HepG2 (cell line): ENCODE data around the gene RRBP1. TPM values are rescaled to one million over a fixed set of nuclear protein-coding genes. Genes with fewer than 3 reads are reported as not detected.

Experiments
- ATAC-seq: fragments of 200-7000 bp; cut with Tn5 transposase; 3 replicates; pipeline ENCODE4 v1.9.1; 2020; ENCODE audit warnings: mild to moderate bottlenecking, moderate library complexity
- BruUV-seq: library from RNA; stranded (reverse); fragments of 400-500 nt; replicated peaks from 2 replicates; lab custom pipeline; 2021; lab: Mats Ljungman, UMichigan
- CTCF ChIA-PET: fragments of 300-600 bp; formaldehyde crosslinking; extraction: SDS; loops from one replicate; lab custom pipeline; 2021; ENCODE audit warnings: low total read pairs, inconsistent platforms, low intra/inter-chr PET ratio; lab: Yijun Ruan, JAX
- POLR2A ChIA-PET: fragments of 350-600 bp; sonication (Branson Sonifier 250); formaldehyde crosslinking; loops from one replicate; lab custom pipeline; 2020; ENCODE audit warnings: antibody characterized with exemption, inconsistent platforms; lab: Yijun Ruan, JAX
- DNase-seq: peaks from one replicate; pipeline ENCODE4 v3.0.0-alpha.2; 2015; ENCODE audit warnings: low spot score
- FAIRE-seq: peaks from 3 replicates; lab custom pipeline; 2011; peaks lifted over from hg19 to GRCh38; lab: Jason Lieb, UNC
- H2AFZ ChIP-seq: one replicate; pipeline ENCODE4 v1.6.1; 2011; ENCODE audit warnings: low read length, inconsistent platforms
- H3K27ac ChIP-seq: fragments of 300-600 bp; 3 replicates; pipeline ENCODE4 v1.8.0; 2011; ENCODE audit warnings: mixed run types, mild to moderate bottlenecking, mixed read lengths, low read length, inconsistent platforms; ENCODE audit not compliant: insufficient read depth; ENCODE audit errors: extremely low read length
- H3K27me3 ChIP-seq, 2 experiments: fragments of 200-600 bp in 1 of 2; 2 replicates in 1 of 2; 3 replicates in 1 of 2; pipeline versions ENCODE4 v1.6.0 to v1.8.0; 2011; ENCODE audit warnings: low read length in 2 of 2, mild to moderate bottlenecking in 2 of 2, moderate library complexity in 2 of 2, inconsistent platforms in 1 of 2; ENCODE audit not compliant: insufficient read depth in 2 of 2, control insufficient read depth in 1 of 2
- H3K36me3 ChIP-seq, 2 experiments: fragments of 200-600 bp in 1 of 2; replicated peaks in 1 of 2; 2 replicates in 1 of 2; 3 replicates in 1 of 2; pipeline versions ENCODE4 v1.5.1 to v1.8.0; 2011; ENCODE audit warnings: low read length in 2 of 2, inconsistent platforms in 1 of 2; ENCODE audit not compliant: insufficient read depth in 2 of 2, control insufficient read depth in 1 of 2
- H3K4me1 ChIP-seq: 2 replicates; pipeline ENCODE4 v1.5.1; 2012; ENCODE audit warnings: low read length, inconsistent platforms; ENCODE audit not compliant: insufficient read depth
- H3K4me2 ChIP-seq: 2 replicates; pipeline ENCODE4 v1.6.0; 2011; ENCODE audit warnings: low read depth, low read length, inconsistent platforms
- H3K4me3 ChIP-seq, 3 experiments: fragments of 200-600 bp in 1 of 3; sonication (generic), shearing (Covaris generic) in 1 of 3; replicated peaks in 1 of 3; 2 replicates each; pipeline ENCODE4 v1.5.1; 2011 to 2016; ENCODE audit warnings: low read length in 3 of 3, inconsistent platforms in 2 of 3, low read depth in 2 of 3, mild to moderate bottlenecking in 2 of 3, control low read depth in 1 of 3, mixed read lengths in 1 of 3; ENCODE audit not compliant: insufficient read depth in 1 of 3
- H3K79me2 ChIP-seq: one replicate; pipeline ENCODE4 v1.6.1; 2011; ENCODE audit warnings: low read length, inconsistent platforms; ENCODE audit not compliant: insufficient read depth
- H3K9ac ChIP-seq: 2 replicates; pipeline ENCODE4 v1.6.0; 2011; ENCODE audit warnings: mild to moderate bottlenecking, low read depth, low read length, inconsistent platforms; ENCODE audit not compliant: insufficient read depth
- H3K9me3 ChIP-seq: 2 replicates; pipeline ENCODE4 v1.5.1; 2012; ENCODE audit warnings: mild to moderate bottlenecking, low read length
- H4K20me1 ChIP-seq: 2 replicates; pipeline ENCODE4 v1.6.0; 2011; ENCODE audit warnings: inconsistent platforms, mild to moderate bottlenecking, low read length, moderate library complexity; ENCODE audit not compliant: insufficient read depth
- ELF3 ChIP-seq: IDR thresholded peaks from 2 replicates; pipeline ENCODE4 v1.6.1; 2016; ENCODE audit warnings: missing genetic modification reagents, missing compliant biosample characterization
- HES4 ChIP-seq: sonication (generic); formaldehyde crosslinking; IDR thresholded peaks from 2 replicates; pipeline ENCODE4 v1.9.0; 2021; ENCODE audit warnings: mild to moderate bottlenecking, missing genetic modification reagents, borderline replicate concordance
- ISX ChIP-seq: sonication (generic); formaldehyde crosslinking; conservative IDR thresholded peaks from 2 replicates; pipeline ENCODE4 v1.5.0; 2020; ENCODE audit warnings: missing genetic modification reagents
- KAT8 ChIP-seq: IDR thresholded peaks from 2 replicates; pipeline ENCODE4 v1.6.1; 2016; ENCODE audit warnings: missing genetic modification reagents, missing compliant biosample characterization
- NFYB ChIP-seq: sonication (generic); formaldehyde crosslinking; IDR thresholded peaks from 2 replicates; pipeline ENCODE4 v1.4.0; 2020; ENCODE audit warnings: missing genetic modification reagents
- POLR2AphosphoS2 ChIP-seq: IDR thresholded peaks from 2 replicates; pipeline ENCODE4 v1.6.1; 2011; ENCODE audit warnings: low read depth, low read length, improper control_type of control experiment
- SP2 ChIP-seq: sonication (generic); formaldehyde crosslinking; IDR thresholded peaks from 2 replicates; pipeline ENCODE4 v1.5.1; 2020; ENCODE audit warnings: mild to moderate bottlenecking, missing genetic modification reagents
- ZBTB21 ChIP-seq: sonication (generic); formaldehyde crosslinking; IDR thresholded peaks from 2 replicates; pipeline ENCODE4 v1.4.0; 2020; ENCODE audit warnings: missing genetic modification reagents
- ZFP37 ChIP-seq: sonication (generic); formaldehyde crosslinking; IDR thresholded peaks from 2 replicates; pipeline ENCODE4 v1.4.0; 2020; ENCODE audit warnings: missing genetic modification reagents, borderline replicate concordance
- ZNF160 ChIP-seq: sonication (generic); formaldehyde crosslinking; IDR thresholded peaks from 2 replicates; pipeline ENCODE4 v1.8.0; 2022; ENCODE audit warnings: mild to moderate bottlenecking, inconsistent platforms, missing genetic modification reagents
- ZNF737 ChIP-seq: sonication (generic); formaldehyde crosslinking; IDR thresholded peaks from 2 replicates; pipeline ENCODE4 v1.5.0; 2020; ENCODE audit warnings: missing genetic modification reagents, mild to moderate bottlenecking, borderline replicate concordance
- ZNF772 ChIP-seq: sonication (generic); formaldehyde crosslinking; IDR thresholded peaks from 2 replicates; pipeline ENCODE4 v1.5.0; 2020; ENCODE audit warnings: mild to moderate bottlenecking, missing genetic modification reagents
- ZZZ3 ChIP-seq: sonication (generic); formaldehyde crosslinking; IDR thresholded peaks from 2 replicates; pipeline ENCODE4 v1.4.0; 2020; ENCODE audit warnings: missing genetic modification reagents, mild to moderate bottlenecking, borderline replicate concordance
- WGBS: methylation state at CpG from one replicate; pipeline ENCODE4 v1.1.6; 2017; ENCODE audit warnings: low lambda C conversion rate; 5-methylcytosine and 5-hydroxymethylcytosine counted together
- in situ Hi-C: cut with HindIII; loops from 2 replicates; pipeline ENCODE4 v1.10.0; 2017; ENCODE audit warnings: low pct_unique_long_range_greater_than_20kb; ENCODE audit not compliant: extremely low pct_ligation_motif_present
- intact Hi-C: fragments of 100-400 bp; cut with micrococcal nuclease; formaldehyde crosslinking; loops from one replicate; pipeline ENCODE4 v1.10.0; 2022; ENCODE audit not compliant: unreplicated experiment
- polyA plus RNA-seq, 8 experiments: library from polyadenylated mRNA; depleted of rRNA in 3 of 8; stranded (reverse) in 7 of 8; unstranded in 1 of 8; fragments of >200 nt; fragmentation: Illumina TruSeq in 4 of 8; extraction: Trizol in 4 of 8; gene quantifications; 2 replicates each; pipeline versions ENCODE4 v1.2.1 to v1.2.3, GENCODE V29; 2011 to 2016; ENCODE audit warnings: low read depth in 4 of 8, missing spikeins in 1 of 8, mixed read lengths in 1 of 8; ENCODE audit not compliant: insufficient read depth in 1 of 8
- total RNA-seq, 5 experiments: library from RNA; depleted of rRNA; stranded (reverse); fragments of >200 nt; fragmentation: Illumina TruSeq; extraction: Trizol; gene quantifications; 2 replicates each; pipeline ENCODE4 v1.2.3, GENCODE V29; 2016; ENCODE audit warnings: low read depth in 1 of 5
- TF ChIP-seq, protein P1 (sequence below), 2 experiments: sonication (generic) in 1 of 2; formaldehyde crosslinking in 1 of 2; IDR thresholded peaks; 2 replicates each; pipeline versions ENCODE4 v1.4.0 to v1.6.1; 2018 to 2020; ENCODE audit warnings: missing genetic modification reagents in 2 of 2, borderline replicate concordance in 1 of 2, low read depth in 1 of 2, mild to moderate bottlenecking in 1 of 2, missing biosample characterization in 1 of 2
- TF ChIP-seq, protein P2 (sequence below): sonication (generic); formaldehyde crosslinking; IDR thresholded peaks from 2 replicates; pipeline ENCODE4 v1.5.1; 2020; ENCODE audit warnings: mild to moderate bottlenecking, missing genetic modification reagents, borderline replicate concordance
- TF ChIP-seq, protein P3 (sequence below): IDR thresholded peaks from 2 replicates; pipeline ENCODE4 v1.6.1; 2016; ENCODE audit warnings: mild to moderate bottlenecking, missing biosample characterization, missing genetic modification reagents
- TF ChIP-seq, protein P4 (sequence below): sonication (generic); formaldehyde crosslinking; IDR thresholded peaks from 2 replicates; pipeline ENCODE4 v1.4.0; 2020; ENCODE audit warnings: low read depth, mild to moderate bottlenecking, missing genetic modification reagents

RRBP1 gene
- total and polyA plus RNA-seq, 2 of the 13 experiments (the other 11 are each of a cell fraction or from before 2014, with no cell fraction given): 150 to 222 TPM

DNA sequence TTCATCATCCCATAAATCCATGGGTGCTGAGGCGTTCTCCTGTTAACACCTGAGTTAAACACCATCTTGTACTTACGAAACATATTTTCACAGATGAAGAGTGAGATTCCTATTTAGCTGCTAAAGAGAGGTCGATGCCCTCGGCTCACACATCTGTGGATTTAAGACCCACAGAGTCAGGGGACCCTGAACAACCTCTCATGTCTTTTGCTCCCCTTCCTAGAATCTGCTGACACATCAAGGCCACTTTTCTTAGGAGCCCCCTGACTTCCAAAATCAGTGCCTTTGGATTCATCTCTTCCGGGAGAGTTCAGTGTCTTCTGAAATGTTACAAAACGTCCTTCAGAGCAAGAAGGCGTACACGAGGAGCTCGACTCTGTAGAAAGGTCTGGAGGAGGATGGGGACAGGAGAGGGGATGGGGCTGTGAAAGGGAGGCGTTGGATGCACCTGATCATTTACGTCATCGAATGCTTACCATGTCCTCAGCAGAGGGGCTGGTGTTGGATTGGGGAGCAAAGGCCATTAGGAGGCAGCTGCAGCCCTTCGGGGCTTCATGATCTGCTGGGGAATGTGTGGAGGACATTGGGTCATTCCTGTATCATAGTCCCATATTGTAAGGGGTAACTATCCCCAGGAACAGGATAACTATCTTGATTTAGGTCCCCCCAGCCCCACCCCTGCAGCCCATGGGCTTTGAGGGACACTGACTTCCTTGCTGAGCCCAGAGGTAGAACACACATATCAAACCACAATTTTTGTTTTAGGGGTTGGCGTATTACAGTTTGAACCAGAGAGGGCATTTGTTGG is 40.7 kb upstream of the RRBP1 start:
- intact Hi-C loops (loop anchor here (1.0 to 5.0 kb wide), 6 partner anchors 40 to 215 kb away; partner anchors contain the start of gene RRBP1), in situ Hi-C loops (no loop called here)
- Histone ChIP-seq H3K9me3 (no peaks in the 10 kb centered on the region), H3K4me1 (peaks cover 44% of the 10 kb centered on the region), H3K9ac (no peak overlapping the region), H4K20me1 (no peaks in the 10 kb centered on the region), H2AFZ (no peak overlapping the region), H3K4me2 (peak overlapping the region; percentile 52), H3K4me3 (peak overlapping the region in 1 of 3 experiments; percentile 8; a peak in 3 of 6 replicates), H3K36me3 (no peaks in the 10 kb centered on the region), H3K27me3 (peaks cover 4 to 70% of the 10 kb centered on the region in 2 experiments; a peak in 4 of 5 replicates), H3K79me2 (no peaks in the 10 kb centered on the region), H3K27ac (peak overlapping the region; percentile 55)
- FAIRE-seq: no peak
- ChIA-PET POLR2A (interaction anchor here (0.8 to 5.5 kb wide), 18 partner anchors 13 to 175 kb away, joined by 3 to 81 read pairs (median 4); partner anchors contain the start of genes DSTN and RRBP1), CTCF (interaction anchor here (1.5 to 1.6 kb wide), 3 partner anchors 39 to 175 kb away, joined by 3 to 13 read pairs (median 8); partner anchors contain the start of gene RRBP1)
- no peak for DNase-seq
- BruUV-seq: no TSS peak
- peak; percentile 8 for ATAC-seq
- 10% methylated on average over 13 of the region's 14 CpGs for WGBS
- TF ChIP-seq ZNF737 (CRISPR knock-in tag): no peak
- peak; percentile 14; the same call in 1 of the 2 replicates for TF ChIP-seq ZZZ3 (CRISPR knock-in tag)
- TF ChIP-seq KAT8 (CRISPR knock-in tag): no peak
- no peak for TF ChIP-seq ELF3
- TF ChIP-seq, protein P1, sequence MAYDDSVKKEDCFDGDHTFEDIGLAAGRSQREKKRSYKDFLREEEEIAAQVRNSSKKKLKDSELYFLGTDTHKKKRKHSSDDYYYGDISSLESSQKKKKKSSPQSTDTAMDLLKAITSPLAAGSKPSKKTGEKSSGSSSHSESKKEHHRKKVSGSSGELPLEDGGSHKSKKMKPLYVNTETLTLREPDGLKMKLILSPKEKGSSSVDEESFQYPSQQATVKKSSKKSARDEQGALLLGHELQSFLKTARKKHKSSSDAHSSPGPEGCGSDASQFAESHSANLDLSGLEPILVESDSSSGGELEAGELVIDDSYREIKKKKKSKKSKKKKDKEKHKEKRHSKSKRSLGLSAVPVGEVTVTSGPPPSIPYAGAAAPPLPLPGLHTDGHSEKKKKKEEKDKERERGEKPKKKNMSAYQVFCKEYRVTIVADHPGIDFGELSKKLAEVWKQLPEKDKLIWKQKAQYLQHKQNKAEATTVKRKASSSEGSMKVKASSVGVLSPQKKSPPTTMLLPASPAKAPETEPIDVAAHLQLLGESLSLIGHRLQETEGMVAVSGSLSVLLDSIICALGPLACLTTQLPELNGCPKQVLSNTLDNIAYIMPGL (CRISPR knock-in tag; IDR thresholded peaks at IDR 0.05; ENCODE audit: borderline replicate concordance in 1 of 2, low read depth in 1 of 2): no peak
- TF ChIP-seq HES4: no peak
- no peak for TF ChIP-seq ZNF160 (CRISPR knock-in tag)
- no peak for TF ChIP-seq NFYB
- no peak for TF ChIP-seq ISX (CRISPR knock-in tag)
- TF ChIP-seq ZBTB21 (CRISPR knock-in tag): no peak
- TF ChIP-seq, protein P2, sequence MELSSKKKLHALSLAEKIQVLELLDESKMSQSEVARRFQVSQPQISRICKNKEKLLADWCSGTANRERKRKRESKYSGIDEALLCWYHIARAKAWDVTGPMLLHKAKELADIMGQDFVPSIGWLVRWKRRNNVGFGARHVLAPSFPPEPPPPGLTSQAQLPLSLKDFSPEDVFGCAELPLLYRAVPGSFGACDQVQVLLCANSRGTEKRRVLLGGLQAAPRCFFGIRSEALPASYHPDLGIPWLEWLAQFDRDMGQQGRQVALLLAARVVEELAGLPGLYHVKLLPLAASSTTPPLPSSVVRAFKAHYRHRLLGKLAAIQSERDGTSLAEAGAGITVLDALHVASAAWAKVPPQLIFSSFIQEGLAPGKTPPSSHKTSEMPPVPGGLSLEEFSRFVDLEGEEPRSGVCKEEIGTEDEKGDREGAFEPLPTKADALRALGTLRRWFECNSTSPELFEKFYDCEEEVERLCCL (CRISPR knock-in tag): no peak
- TF ChIP-seq, protein P3, sequence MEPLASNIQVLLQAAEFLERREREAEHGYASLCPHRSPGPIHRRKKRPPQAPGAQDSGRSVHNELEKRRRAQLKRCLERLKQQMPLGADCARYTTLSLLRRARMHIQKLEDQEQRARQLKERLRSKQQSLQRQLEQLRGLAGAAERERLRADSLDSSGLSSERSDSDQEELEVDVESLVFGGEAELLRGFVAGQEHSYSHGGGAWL (CRISPR knock-in tag): no peak
- no peak for TF ChIP-seq ZFP37 (CRISPR knock-in tag)
- TF ChIP-seq SP2 (CRISPR knock-in tag): no peak
- TF ChIP-seq ZNF772: 0 out of 2 replicates have a peak, but pooled peaks have one; percentile 27
- no peak for TF ChIP-seq POLR2AphosphoS2
- TF ChIP-seq, protein P4, sequence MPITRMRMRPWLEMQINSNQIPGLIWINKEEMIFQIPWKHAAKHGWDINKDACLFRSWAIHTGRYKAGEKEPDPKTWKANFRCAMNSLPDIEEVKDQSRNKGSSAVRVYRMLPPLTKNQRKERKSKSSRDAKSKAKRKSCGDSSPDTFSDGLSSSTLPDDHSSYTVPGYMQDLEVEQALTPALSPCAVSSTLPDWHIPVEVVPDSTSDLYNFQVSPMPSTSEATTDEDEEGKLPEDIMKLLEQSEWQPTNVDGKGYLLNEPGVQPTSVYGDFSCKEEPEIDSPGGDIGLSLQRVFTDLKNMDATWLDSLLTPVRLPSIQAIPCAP: no peak
